B cell (primary cell): ENCODE results near the gene TNKS1BP1.

Experiments
- EZH2 ChIP-seq: IDR thresholded peaks from 2 replicates; pipeline ENCODE4 v1.6.1; 2012; ENCODE audit warnings: borderline replicate concordance, low read depth, mild to moderate bottlenecking, moderate library complexity, low read length; ENCODE audit not compliant: insufficient read depth, poor library complexity, severe bottlenecking
- TF ChIP-seq, protein P1 (sequence below): fragments of 200-600 bp; IDR thresholded peaks from one replicate; pipeline ENCODE4 v1.8.0; 2022; ENCODE audit warnings: antibody characterized with exemption, mild to moderate bottlenecking

DNA sequence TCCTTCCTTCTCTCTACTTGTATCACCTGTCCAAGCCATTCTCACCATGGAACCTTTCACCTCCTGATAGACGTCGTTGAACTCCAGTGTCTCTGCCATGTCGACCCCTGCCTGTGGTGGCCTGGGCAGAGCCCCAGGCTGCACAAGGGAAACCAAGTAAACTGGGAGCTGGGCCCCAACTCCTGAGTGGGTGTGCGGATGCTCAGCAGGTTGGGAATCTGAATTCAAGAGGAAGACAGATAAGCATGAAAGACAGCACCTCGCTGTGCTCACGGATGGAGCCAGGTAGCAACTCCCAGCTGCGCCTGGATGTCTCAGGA is 10.2 kb upstream of the TNKS1BP1 start:
- no peak for TF ChIP-seq EZH2
- TF ChIP-seq, protein P1, sequence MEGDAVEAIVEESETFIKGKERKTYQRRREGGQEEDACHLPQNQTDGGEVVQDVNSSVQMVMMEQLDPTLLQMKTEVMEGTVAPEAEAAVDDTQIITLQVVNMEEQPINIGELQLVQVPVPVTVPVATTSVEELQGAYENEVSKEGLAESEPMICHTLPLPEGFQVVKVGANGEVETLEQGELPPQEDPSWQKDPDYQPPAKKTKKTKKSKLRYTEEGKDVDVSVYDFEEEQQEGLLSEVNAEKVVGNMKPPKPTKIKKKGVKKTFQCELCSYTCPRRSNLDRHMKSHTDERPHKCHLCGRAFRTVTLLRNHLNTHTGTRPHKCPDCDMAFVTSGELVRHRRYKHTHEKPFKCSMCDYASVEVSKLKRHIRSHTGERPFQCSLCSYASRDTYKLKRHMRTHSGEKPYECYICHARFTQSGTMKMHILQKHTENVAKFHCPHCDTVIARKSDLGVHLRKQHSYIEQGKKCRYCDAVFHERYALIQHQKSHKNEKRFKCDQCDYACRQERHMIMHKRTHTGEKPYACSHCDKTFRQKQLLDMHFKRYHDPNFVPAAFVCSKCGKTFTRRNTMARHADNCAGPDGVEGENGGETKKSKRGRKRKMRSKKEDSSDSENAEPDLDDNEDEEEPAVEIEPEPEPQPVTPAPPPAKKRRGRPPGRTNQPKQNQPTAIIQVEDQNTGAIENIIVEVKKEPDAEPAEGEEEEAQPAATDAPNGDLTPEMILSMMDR: no peak
